Stimulated activated CD4-positive, alpha-beta T cell treated with anti-CD3 and anti-CD28 coated beads, Interleukin-15, amount 100 ng/mL, for 24 hours (primary cell): ENCODE measurements around the gene SPDL1.
"Not testable (repeated sequence)": the region's sequence is repeated elsewhere in the genome, so short reads cannot be mapped to it uniquely, and the experiment has no call there.

Source experiments
- DNase-seq: peaks from one replicate; pipeline ENCODE4 v3.0.0-alpha.2; 2020

The SPDL1 gene

DNA sequence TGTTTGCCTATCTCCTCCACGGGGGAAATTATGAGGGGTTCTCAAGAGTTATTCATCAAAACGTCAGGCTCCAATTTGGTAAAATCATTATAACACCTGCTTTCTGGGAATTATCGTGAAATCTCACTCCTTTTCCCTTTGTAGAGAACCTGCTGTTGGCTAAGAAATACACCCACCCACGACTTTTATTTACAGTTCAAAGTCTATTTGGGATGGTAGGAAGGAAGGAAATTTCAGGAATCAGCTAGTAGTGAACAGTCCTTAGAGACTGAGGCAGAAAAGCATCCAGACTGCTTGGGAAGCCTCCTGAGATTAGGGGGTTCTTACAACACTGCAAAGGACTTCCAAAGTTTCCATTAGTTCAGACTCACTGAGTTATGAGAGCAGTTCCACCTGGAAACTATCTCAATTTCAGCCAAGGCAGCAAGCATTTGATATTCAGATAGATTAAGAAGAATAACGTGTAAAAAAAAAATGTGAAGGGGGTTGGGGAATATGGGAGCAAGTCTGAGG, 9.4 kb upstream of the SPDL1 start:
- no peak for DNase-seq

- DNase-seq: no peak
Measured at GRCh38 chr5:169576181-169576598, 7.4 kb upstream of the SPDL1 start.

DNA sequence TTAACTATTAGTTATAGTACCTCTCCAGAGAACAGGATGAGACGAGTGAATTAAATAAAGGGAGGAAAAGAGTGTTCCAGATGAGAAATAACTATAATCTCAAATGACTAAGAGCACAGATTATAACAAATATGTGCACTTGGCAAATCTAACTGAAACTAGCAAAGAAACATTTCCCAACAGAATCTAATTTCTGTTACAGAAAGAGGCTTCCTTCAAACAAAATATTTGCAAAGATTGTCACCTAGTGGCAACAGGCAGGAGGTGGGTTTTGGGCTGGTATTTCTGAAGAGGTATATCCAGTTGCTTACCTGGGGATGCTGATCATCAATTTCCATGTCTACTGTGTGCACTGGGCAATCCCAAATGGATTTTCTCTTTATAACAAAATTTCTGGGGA, 5.6 kb upstream of the SPDL1 start:
- no peak for DNase-seq

GRCh38 chr5:169580964-169581363, 2.6 kb upstream of the SPDL1 start:
- no peak for DNase-seq

- peak; percentile 76 for DNase-seq
Measured at GRCh38 chr5:169581580-169582227, 1.9 kb upstream of the SPDL1 start.

GRCh38 chr5:169583101-169583423, 511 bp upstream of the SPDL1 start:
- DNase-seq: no peak

- DNase-seq: no peak
Measured at GRCh38 chr5:169584998-169585451, 1.5 kb downstream of the SPDL1 start.

DNA sequence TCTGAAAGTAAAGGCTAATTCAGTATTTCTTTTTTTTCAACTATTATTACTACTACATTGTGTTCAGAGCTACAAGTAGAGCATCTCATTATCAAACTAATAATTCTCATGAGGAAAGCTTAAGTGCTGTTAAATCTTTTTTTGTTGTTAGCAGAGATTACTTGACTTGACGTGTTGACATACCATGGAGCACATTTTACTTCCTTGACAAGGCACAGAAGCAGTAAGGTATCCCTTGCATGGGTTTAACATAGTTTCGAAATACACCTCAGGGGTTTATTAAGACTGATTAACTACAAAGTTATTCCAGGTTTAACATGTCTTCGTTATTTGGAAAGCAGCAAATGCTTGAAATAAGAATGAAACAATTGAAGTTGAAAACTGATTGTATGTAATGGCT, 7.0 kb downstream of the SPDL1 start:
- DNase-seq: no peak

- DNase-seq: no peak
Measured at GRCh38 chr5:169591636-169592035, 8.1 kb downstream of the SPDL1 start.

- DNase-seq: no peak
Measured at GRCh38 chr5:169592937-169593650, 9.5 kb downstream of the SPDL1 start.

GRCh38 chr5:169595172-169595820, 11.7 kb downstream of the SPDL1 start:
- DNase-seq: no peak

- DNase-seq: no peak
Measured at GRCh38 chr5:169599451-169599850, 15.9 kb downstream of the SPDL1 start.

DNA sequence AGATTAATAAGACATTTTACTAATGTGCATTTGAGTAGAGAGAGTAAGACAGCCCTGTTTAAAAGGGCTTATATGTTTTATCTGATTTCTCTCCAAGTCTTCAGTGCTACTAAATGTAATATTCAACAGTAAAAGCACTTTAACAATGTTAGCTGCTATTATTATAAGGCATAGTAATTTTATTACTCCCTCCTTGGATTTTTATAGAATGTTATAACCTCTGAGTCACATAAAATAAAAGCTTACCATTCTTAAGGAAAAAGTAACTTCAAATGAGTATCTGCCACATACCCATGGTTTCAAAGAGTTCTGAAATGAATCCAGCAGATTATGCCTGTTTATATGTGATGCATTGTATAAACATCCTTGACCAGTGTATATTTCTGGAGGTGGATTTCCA, 19.0 kb downstream of the SPDL1 start:
- no peak for DNase-seq

GRCh38 chr5:169606279-169606678, 22.7 kb downstream of the SPDL1 start:
- no peak for DNase-seq

GRCh38 chr5:169607882-169608281, 24.3 kb downstream of the SPDL1 start:
- DNase-seq: no peak

DNA sequence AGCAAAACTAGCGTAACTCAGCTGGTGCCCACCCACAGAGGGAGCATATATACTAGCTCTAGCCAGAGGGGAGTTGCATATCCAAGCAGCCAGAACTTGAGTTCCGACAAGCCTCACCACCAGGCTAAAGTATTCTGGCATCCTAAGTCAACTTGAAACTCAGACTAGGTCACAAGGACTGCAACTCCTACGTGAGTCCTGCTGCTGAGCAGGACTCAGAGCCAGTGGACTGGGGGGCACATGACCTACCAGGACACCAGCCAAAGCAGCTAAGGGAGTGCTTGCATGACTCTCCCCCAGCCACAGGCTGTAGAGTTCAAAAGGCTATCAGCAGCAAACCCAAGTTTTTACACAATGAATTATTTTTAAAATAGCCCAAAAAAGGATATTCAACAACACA, 26.1 kb downstream of the SPDL1 start:
- no peak for DNase-seq

DNA sequence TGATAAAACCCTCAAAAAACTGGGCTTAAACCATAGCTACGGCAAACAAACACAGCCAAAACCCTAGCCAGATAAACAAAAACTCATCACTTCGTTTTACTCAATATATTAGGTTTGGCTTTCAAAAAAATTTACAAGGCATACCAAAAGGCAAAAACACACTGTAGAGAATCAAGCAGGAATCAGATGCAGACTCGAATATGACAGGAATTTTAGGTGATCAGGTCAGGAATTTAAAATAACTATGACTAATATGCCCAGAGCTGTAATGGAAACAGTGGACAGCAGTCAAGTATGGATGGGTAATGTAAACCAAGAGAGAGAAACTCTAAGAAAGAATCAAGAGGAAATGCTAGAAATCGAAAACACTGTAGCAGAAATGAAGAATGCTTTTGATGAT, 27.0 kb downstream of the SPDL1 start:
- DNase-seq: no peak

- no peak for DNase-seq
Measured at GRCh38 chr5:169615561-169615960, 32.0 kb downstream of the SPDL1 start.

- DNase-seq: not testable (repeated sequence)
Measured at GRCh38 chr5:169624307-169624706, 40.7 kb downstream of the SPDL1 start.

- DNase-seq: no peak
Measured at GRCh38 chr5:169626779-169627178, 43.2 kb downstream of the SPDL1 start.

GRCh38 chr5:169627551-169627950, 44.0 kb downstream of the SPDL1 start:
- DNase-seq: no peak

- no peak for DNase-seq
Measured at GRCh38 chr5:169628892-169629291, 45.3 kb downstream of the SPDL1 start.

GRCh38 chr5:169629847-169630548, 46.4 kb downstream of the SPDL1 start:
- no peak for DNase-seq
